ENCODE results near the gene NFKB2.

Gene NFKB2

GRCh38 chr10:102406815-102407214 lies 11.3 kb downstream of the NFKB2 start:
- no peak for DNase-seq (ENCODE audit: low read depth)
- H3K4me3 ChIP-seq (ENCODE audit: low read depth, low read length): no peak overlapping the region
- no peak for TF ChIP-seq CTCF (IDR thresholded peaks at IDR 0.05; ENCODE audit: low read depth, low read length)
- no peak for TF ChIP-seq MYC (IDR thresholded peaks at IDR 0.05; ENCODE audit: low read depth, low read length)
- TF ChIP-seq, protein P1, sequence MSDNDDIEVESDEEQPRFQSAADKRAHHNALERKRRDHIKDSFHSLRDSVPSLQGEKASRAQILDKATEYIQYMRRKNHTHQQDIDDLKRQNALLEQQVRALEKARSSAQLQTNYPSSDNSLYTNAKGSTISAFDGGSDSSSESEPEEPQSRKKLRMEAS (IDR thresholded peaks at IDR 0.05; ENCODE audit: low read depth, low read length): no peak

GRCh38 chr10:102407425-102408130 lies 12.1 kb downstream of the NFKB2 start:
- TF ChIP-seq CTCF (IDR thresholded peaks at IDR 0.05; ENCODE audit: low read depth, low read length): no peak
- TF ChIP-seq POLR2A (IDR thresholded peaks at IDR 0.05; ENCODE audit: extremely low read depth, insufficient read length): no peak
- no peak for TF ChIP-seq MYC (IDR thresholded peaks at IDR 0.05; ENCODE audit: low read depth, low read length)
- TF ChIP-seq, protein P1 (IDR thresholded peaks at IDR 0.05; ENCODE audit: low read depth, low read length): no peak
- no peak overlapping the region for H3K4me3 ChIP-seq (ENCODE audit: low read depth, low read length)
- no peak for DNase-seq (ENCODE audit: low read depth)

DNA sequence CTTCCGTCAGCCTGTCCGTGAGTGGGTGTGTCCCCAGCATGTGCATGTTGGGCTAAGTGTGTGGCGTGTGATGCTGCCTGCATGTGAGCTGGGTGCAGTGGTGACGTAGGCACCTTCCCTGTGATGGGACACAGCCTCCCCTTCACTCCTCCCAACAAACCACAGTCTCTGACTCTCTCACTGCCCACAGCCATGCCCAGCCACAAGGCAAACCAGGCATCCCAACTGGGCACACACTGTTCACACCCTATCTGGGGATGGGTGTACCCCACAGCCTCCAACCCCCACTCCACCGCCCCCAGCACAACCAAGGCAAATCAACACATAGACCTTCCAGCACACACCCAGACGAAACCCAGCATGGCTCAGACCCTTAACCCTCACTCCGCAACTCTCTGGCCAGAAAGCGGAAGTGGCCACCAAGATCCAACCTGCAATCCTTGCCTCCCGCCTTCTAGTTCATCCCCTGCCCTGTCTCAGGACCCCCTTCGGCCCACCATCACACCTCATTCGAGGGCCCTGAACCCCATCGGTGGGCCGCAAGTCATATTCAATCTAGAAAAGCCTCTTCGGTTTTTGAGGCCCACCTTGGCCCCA lies 12.7 kb downstream of the NFKB2 start:
- DNase-seq (ENCODE audit: low read depth): no peak
- H3K4me3 ChIP-seq (ENCODE audit: low read depth, low read length): no peak overlapping the region
- TF ChIP-seq MYC (IDR thresholded peaks at IDR 0.05; ENCODE audit: low read depth, low read length) (no peak), POLR2A (IDR thresholded peaks at IDR 0.05; ENCODE audit: extremely low read depth, insufficient read length) (no peak), CTCF (IDR thresholded peaks at IDR 0.05; ENCODE audit: low read depth, low read length) (no peak)
- TF ChIP-seq, protein P1 (IDR thresholded peaks at IDR 0.05; ENCODE audit: low read depth, low read length): no peak

GRCh38 chr10:102408728-102409603 lies 13.5 kb downstream of the NFKB2 start:
- no peak overlapping the region for H3K4me3 ChIP-seq (ENCODE audit: low read depth, low read length)

More at GRCh38 chr10:102408728-102409603, 13.5 kb downstream of the NFKB2 start:
- TF ChIP-seq CTCF (IDR thresholded peaks at IDR 0.05; ENCODE audit: low read depth, low read length) (no peak), POLR2A (IDR thresholded peaks at IDR 0.05; ENCODE audit: extremely low read depth, insufficient read length) (no peak), MYC (IDR thresholded peaks at IDR 0.05; ENCODE audit: low read depth, low read length) (no peak)
- TF ChIP-seq, protein P1 (IDR thresholded peaks at IDR 0.05; ENCODE audit: low read depth, low read length): no peak
- DNase-seq (ENCODE audit: low read depth): no peak

All from NB4 (cell line).